ENCODE data around the gene RGMA.

GRCh38 chr15:93066224-93066681 lies 22.8 kb downstream of the RGMA start:
- TF ChIP-seq EZH2 (IDR thresholded peaks at IDR 0.05; ENCODE audit: low read depth, unreplicated experiment) (no peak), CTCF (conservative IDR thresholded peaks at IDR 0.05; ENCODE audit: low read depth in 2 of 2) (no peak), STAT1 (IDR thresholded peaks at IDR 0.05; ENCODE audit: unreplicated experiment) (no peak), JUNB (IDR thresholded peaks at IDR 0.05; ENCODE audit: unreplicated experiment) (no peak), REST (IDR thresholded peaks at IDR 0.05; ENCODE audit: unreplicated experiment) (no peak), POLR2AphosphoS5 (IDR thresholded peaks at IDR 0.05; ENCODE audit: low read depth) (no peak), ZNF331 (CRISPR knock-in tag; IDR thresholded peaks at IDR 0.05; ENCODE audit: low read depth) (no peak), EZH2phosphoT487 (IDR thresholded peaks at IDR 0.05; ENCODE audit: unreplicated experiment) (no peak), CREB1 (CRISPR knock-in tag; IDR thresholded peaks at IDR 0.05; ENCODE audit: low read depth) (no peak), ETS1 (IDR thresholded peaks at IDR 0.05) (no peak)

All from GM23338 (cell line).